Measurements from ENCODE around the gene FAM240A.

FAM240A gene

DNA sequence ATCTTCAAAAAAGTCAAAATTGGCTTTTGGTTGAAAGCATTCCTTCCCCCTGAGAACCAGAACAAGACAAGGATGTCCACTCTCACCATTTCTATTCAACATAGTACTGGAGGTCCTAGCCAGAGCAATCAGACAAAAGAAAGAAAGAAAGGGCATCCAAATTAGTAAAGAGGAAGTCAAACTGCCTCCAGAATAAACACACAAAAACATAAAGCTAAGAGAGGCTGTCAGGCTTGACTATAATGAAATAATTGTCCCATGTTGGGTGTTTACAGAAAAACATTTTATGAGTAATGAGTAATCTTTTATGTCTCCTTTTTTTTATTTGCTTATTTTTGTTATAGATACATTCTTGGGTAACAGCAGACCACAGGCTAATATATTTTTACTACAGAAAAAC is 18.3 kb upstream of the FAM240A start:
- H3K4me3 ChIP-seq (ENCODE audit: low read depth in 1 of 2, low read length in 2 of 2): no peak overlapping the region
- no peak overlapping the region for H3K27ac ChIP-seq (ENCODE audit: low read depth, low read length)
- H3K27me3 ChIP-seq (ENCODE audit: control insufficient read depth in 1 of 2, insufficient read depth in 2 of 2, low read length in 2 of 2): no peaks in the 10 kb centered on the region
- H3K9ac ChIP-seq (ENCODE audit: low read length): no peak overlapping the region
- H3K36me3 ChIP-seq (ENCODE audit: insufficient read depth, low read length): no peaks in the 10 kb centered on the region
- no peaks in the 10 kb centered on the region for H3K4me1 ChIP-seq (ENCODE audit: insufficient read depth, low read length)
- H3K9me3 ChIP-seq (ENCODE audit: low read length): no peaks in the 10 kb centered on the region

DNA sequence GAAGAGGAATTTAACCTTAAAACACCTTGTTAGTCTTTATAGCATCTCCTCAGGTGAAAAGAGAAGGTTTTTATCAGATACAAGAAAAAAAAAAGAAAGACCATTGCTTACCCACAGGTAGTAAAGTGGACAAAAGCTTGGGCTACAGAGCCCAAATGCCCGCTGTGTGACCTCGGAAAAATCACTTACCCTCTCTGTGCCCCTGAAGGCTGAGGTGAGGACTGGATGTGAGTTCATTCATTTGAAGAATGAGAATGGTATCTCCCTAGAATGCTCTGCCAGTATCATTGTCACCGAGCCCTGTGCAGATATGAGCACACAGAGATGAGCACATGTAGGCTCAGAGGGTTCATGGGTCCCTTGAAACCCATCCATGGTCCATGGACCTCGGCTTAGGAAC is 17.6 kb upstream of the FAM240A start:
- Histone ChIP-seq H3K9me3 (ENCODE audit: low read length) (no peaks in the 10 kb centered on the region), H3K4me1 (ENCODE audit: insufficient read depth, low read length) (no peaks in the 10 kb centered on the region), H3K9ac (ENCODE audit: low read length) (no peak overlapping the region), H3K27me3 (ENCODE audit: control insufficient read depth in 1 of 2, insufficient read depth in 2 of 2, low read length in 2 of 2) (no peaks in the 10 kb centered on the region), H3K4me3 (ENCODE audit: low read depth in 1 of 2, low read length in 2 of 2) (no peak overlapping the region), H3K36me3 (ENCODE audit: insufficient read depth, low read length) (no peaks in the 10 kb centered on the region), H3K27ac (ENCODE audit: low read depth, low read length) (no peak overlapping the region)

DNA sequence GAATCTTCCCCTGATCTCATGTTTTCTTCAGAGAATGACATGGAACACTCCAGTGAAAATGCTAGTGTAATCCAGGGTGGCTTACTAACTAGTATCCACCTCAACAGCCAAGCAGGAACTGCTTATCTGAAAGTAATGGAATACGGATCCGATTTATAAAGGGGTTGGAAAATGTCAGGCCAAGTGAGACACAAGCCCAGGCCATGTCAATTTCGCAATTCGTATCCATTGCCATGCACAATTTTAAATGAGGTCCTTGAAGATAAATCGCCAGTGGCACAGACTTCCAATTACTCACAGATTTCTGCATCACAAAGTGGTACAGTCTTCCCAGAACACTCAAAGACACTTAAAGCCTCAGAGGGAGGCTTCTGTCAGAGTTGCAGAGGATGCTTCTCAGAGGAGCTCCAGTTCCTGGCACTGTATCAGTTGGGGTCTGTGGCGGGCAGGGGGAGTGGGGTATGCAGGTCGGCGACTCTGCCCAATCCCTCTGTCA is 16.5 kb upstream of the FAM240A start:
- Histone ChIP-seq H3K9ac (ENCODE audit: low read length) (no peak overlapping the region), H3K27me3 (ENCODE audit: control insufficient read depth in 1 of 2, insufficient read depth in 2 of 2, low read length in 2 of 2) (no peaks in the 10 kb centered on the region), H3K4me1 (ENCODE audit: insufficient read depth, low read length) (no peaks in the 10 kb centered on the region), H3K9me3 (ENCODE audit: low read length) (no peaks in the 10 kb centered on the region), H3K4me3 (ENCODE audit: low read depth in 1 of 2, low read length in 2 of 2) (no peak overlapping the region), H3K36me3 (ENCODE audit: insufficient read depth, low read length) (no peaks in the 10 kb centered on the region), H3K27ac (ENCODE audit: low read depth, low read length) (no peak overlapping the region)

DNA sequence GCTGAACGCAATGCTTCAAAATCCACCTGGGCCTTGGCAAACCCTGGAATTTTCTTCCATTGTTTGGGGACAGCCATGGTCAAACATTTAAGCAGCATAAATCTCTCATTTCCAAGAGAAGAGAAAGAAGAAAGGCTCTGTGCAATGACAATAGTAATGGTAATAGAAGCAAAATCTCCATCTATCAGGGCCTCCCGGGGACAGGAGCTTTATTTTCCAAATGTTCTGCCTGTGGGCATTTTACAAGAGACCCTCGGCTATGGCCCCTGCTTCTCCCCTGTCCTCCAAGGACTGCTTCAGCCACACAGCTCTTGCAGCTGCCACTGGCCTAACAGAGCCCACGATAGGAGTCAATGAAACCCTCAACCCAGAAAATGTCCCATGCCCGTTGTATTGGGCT is 12.7 kb upstream of the FAM240A start:
- no peaks in the 10 kb centered on the region for H3K36me3 ChIP-seq (ENCODE audit: insufficient read depth, low read length)
- no peak overlapping the region for H3K9ac ChIP-seq (ENCODE audit: low read length)
- H3K9me3 ChIP-seq (ENCODE audit: low read length): no peaks in the 10 kb centered on the region
- H3K27me3 ChIP-seq (ENCODE audit: control insufficient read depth in 1 of 2, insufficient read depth in 2 of 2, low read length in 2 of 2): no peaks in the 10 kb centered on the region
- H3K27ac ChIP-seq (ENCODE audit: low read depth, low read length): no peak overlapping the region
- H3K4me3 ChIP-seq (ENCODE audit: low read depth in 1 of 2, low read length in 2 of 2): no peak overlapping the region
- H3K4me1 ChIP-seq (ENCODE audit: insufficient read depth, low read length): no peaks in the 10 kb centered on the region

DNA sequence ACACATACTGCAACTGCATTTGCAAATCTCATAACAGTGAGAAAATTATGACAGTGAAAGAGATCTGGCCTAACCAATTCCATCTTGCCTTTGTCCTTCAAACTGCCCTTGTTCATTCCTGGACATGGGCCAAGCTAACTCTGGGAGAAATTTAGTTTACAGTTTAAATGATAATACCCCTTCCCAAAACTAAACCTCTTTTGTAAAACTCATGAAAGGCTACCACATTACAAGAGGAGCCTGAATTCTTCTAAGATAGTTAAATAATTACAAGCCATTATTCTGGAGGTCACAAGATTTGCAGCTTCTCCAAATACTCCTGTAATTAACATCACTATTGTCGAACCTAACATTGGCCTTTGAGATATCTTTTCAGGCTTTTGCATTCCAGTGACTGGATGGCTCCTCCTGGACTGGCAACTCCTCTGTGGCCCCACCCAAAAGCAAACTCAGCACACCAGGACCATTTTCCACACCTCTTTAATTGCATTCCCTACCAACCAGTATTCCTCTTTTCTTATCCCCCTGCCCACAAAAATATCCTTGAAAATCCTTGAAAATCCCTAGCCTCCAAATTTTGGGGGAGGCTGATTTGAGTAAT is 8.8 kb upstream of the FAM240A start:
- Histone ChIP-seq H3K4me1 (ENCODE audit: insufficient read depth, low read length) (no peaks in the 10 kb centered on the region), H3K9me3 (ENCODE audit: low read length) (no peaks in the 10 kb centered on the region), H3K4me3 (ENCODE audit: low read depth in 1 of 2, low read length in 2 of 2) (no peak overlapping the region), H3K36me3 (ENCODE audit: insufficient read depth, low read length) (no peaks in the 10 kb centered on the region), H3K27ac (ENCODE audit: low read depth, low read length) (no peak overlapping the region), H3K27me3 (ENCODE audit: control insufficient read depth in 1 of 2, insufficient read depth in 2 of 2, low read length in 2 of 2) (no peaks in the 10 kb centered on the region), H3K9ac (ENCODE audit: low read length) (no peak overlapping the region)

DNA sequence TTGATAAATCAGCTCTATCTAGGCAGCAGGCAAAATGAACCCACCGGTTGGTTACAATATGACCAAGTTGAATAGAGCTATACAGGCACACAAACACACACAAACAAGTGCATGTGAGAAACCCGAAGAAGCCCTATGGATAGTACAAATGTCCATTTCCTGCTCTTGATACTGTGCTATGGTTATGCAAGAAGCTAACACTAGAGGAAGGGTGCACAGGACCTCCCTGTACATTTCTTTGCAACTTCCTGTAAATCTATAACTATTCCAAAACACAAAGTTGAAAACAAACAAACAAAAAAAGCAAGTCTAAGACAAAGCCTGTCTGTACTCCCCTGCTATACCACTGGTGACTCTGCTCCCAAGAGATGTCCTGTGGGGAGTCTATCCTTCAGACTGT is 8.2 kb upstream of the FAM240A start:
- Histone ChIP-seq H3K36me3 (ENCODE audit: insufficient read depth, low read length) (no peaks in the 10 kb centered on the region), H3K4me1 (ENCODE audit: insufficient read depth, low read length) (no peaks in the 10 kb centered on the region), H3K27me3 (ENCODE audit: control insufficient read depth in 1 of 2, insufficient read depth in 2 of 2, low read length in 2 of 2) (no peaks in the 10 kb centered on the region), H3K27ac (ENCODE audit: low read depth, low read length) (no peak overlapping the region), H3K9ac (ENCODE audit: low read length) (no peak overlapping the region), H3K4me3 (ENCODE audit: low read depth in 1 of 2, low read length in 2 of 2) (no peak overlapping the region), H3K9me3 (ENCODE audit: low read length) (no peaks in the 10 kb centered on the region)

DNA sequence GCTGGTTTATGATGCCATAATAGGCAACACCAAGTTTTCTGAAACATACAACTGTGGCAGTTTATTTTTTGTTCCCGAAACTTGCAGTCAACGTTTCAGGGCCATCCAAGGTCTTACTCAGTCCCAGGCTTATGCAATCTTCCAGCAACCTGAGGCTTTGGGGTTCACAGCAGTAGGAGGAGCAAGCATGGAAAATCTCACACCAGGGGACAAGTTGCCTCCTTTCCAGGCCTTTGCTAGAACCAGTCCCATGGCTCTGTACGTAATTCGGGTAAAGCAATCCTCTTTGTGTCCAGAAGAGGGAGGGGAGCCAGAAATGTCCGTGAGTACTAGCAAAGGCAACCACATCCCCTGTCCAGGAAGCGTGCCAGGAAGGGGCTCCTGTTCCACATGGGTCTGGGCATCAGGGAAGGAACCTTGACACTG is 4.7 kb upstream of the FAM240A start:
- no peak overlapping the region for H3K4me3 ChIP-seq (ENCODE audit: low read depth in 1 of 2, low read length in 2 of 2)
- H3K36me3 ChIP-seq (ENCODE audit: insufficient read depth, low read length): no peaks in the 10 kb centered on the region
- H3K9me3 ChIP-seq (ENCODE audit: low read length): no peaks in the 10 kb centered on the region
- no peak overlapping the region for H3K27ac ChIP-seq (ENCODE audit: low read depth, low read length)
- H3K9ac ChIP-seq (ENCODE audit: low read length): no peak overlapping the region
- H3K4me1 ChIP-seq (ENCODE audit: insufficient read depth, low read length): no peaks in the 10 kb centered on the region
- H3K27me3 ChIP-seq (ENCODE audit: control insufficient read depth in 1 of 2, insufficient read depth in 2 of 2, low read length in 2 of 2): no peaks in the 10 kb centered on the region

DNA sequence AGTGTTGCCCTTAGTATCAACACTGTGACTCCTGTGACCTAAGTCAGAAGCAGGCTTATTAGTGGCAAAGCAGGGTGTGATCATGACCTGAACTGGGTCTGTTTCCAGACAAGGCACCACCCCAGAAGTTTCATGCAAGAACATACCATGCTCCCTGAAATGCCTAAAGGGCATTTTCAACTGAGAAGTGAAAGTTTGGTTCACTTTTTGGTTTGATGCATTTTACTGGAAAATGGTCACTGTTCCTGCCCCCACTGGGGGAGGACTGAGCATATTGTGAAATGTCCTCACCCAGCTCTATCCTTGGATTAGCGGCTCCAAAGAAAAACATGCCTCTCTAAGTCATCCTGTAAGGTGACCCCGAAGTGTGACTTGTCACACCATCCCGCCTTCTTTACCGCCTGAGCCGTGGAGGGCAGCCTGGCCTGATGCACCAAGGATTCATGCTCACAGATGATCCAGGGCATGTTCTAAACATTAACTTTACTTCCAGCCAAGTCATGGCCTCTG is 3.1 kb upstream of the FAM240A start:
- no peaks in the 10 kb centered on the region for H3K9me3 ChIP-seq (ENCODE audit: low read length)
- H3K9ac ChIP-seq (ENCODE audit: low read length): no peak overlapping the region
- H3K4me1 ChIP-seq (ENCODE audit: insufficient read depth, low read length): no peaks in the 10 kb centered on the region
- H3K4me3 ChIP-seq (ENCODE audit: low read depth in 1 of 2, low read length in 2 of 2): no peak overlapping the region
- no peak overlapping the region for H3K27ac ChIP-seq (ENCODE audit: low read depth, low read length)
- H3K27me3 ChIP-seq (ENCODE audit: control insufficient read depth in 1 of 2, insufficient read depth in 2 of 2, low read length in 2 of 2): no peaks in the 10 kb centered on the region
- H3K36me3 ChIP-seq (ENCODE audit: insufficient read depth, low read length): no peaks in the 10 kb centered on the region

DNA sequence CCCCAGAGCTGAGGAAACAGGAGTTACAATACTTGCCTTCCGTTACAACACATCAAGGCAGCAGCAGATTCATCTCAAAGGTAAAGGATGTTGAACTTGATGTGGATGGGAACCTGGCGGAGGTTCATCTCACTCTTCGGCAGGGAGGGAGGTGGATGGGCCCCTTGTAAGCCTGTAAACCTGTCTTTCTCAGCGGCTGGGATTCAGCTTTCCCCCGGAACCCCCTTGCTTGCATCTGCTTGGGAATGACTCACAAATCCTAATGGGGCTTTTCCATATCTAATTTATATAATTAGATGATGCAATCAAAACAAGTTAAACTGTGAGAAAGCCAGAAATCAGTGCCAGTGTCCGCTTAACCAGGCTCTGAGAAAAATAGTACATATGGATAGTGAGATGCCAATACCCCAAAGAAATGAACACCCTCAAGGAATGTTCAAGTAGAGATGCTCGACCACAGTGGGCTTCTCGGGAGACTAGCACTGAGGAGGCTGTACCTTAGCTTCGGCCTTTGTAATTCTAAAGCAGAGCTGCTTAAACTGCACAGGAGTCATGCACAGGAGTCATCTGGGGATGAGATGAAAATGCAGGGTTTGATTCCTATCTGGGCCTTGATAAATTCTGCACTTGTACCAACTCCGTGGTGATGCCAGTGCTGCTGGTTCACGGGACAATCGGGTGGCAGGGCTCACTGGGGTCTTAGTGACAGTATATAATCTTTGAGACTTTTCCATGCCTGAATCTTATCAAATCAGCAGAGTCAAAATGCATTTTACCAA is 2.2 kb upstream of the FAM240A start:
- Histone ChIP-seq H3K9ac (ENCODE audit: low read length) (no peak overlapping the region), H3K4me3 (ENCODE audit: low read depth in 1 of 2, low read length in 2 of 2) (no peak overlapping the region), H3K4me1 (ENCODE audit: insufficient read depth, low read length) (no peaks in the 10 kb centered on the region), H3K9me3 (ENCODE audit: low read length) (no peaks in the 10 kb centered on the region), H3K27ac (ENCODE audit: low read depth, low read length) (no peak overlapping the region), H3K36me3 (ENCODE audit: insufficient read depth, low read length) (no peaks in the 10 kb centered on the region), H3K27me3 (ENCODE audit: control insufficient read depth in 1 of 2, insufficient read depth in 2 of 2, low read length in 2 of 2) (no peaks in the 10 kb centered on the region)

DNA sequence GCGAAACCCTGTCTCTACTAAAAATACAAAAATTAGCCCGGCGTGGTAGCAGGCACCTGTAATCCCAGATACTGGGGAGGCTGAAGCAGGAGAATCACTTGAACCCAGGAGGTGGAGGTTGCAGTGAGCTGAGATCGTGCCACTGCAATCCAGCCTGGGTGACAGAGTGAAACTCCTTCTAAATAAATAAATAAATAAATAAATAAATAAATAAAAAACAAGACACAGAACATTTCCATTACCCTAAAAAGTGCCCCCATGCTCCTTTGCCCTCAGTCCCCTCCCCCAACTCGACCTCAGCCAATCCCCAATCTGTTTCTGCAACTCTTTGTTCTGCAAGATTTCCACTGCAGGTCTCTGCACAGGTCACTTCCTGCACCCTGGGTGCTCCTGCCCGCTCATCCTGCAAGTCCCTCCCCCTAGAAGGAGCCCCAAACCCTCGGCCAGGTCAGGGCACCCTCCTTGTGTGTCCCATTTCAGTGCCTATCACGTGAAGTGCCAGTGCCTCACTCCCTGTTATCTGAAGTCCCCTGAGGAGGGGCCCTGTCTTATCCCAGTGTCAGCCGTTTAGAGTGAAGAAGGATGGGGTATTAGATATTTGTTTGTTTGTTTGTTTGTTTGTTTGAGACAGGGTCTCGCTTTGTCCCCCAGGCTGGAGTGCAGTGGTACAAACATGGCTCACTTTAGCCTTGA is 1.1 kb downstream of the FAM240A start:
- no peaks in the 10 kb centered on the region for H3K36me3 ChIP-seq (ENCODE audit: insufficient read depth, low read length)
- no peaks in the 10 kb centered on the region for H3K4me1 ChIP-seq (ENCODE audit: insufficient read depth, low read length)
- no peak overlapping the region for H3K9ac ChIP-seq (ENCODE audit: low read length)
- no peaks in the 10 kb centered on the region for H3K9me3 ChIP-seq (ENCODE audit: low read length)
- no peak overlapping the region for H3K27ac ChIP-seq (ENCODE audit: low read depth, low read length)
- no peaks in the 10 kb centered on the region for H3K27me3 ChIP-seq (ENCODE audit: control insufficient read depth in 1 of 2, insufficient read depth in 2 of 2, low read length in 2 of 2)
- H3K4me3 ChIP-seq (ENCODE audit: low read depth in 1 of 2, low read length in 2 of 2): no peak overlapping the region

DNA sequence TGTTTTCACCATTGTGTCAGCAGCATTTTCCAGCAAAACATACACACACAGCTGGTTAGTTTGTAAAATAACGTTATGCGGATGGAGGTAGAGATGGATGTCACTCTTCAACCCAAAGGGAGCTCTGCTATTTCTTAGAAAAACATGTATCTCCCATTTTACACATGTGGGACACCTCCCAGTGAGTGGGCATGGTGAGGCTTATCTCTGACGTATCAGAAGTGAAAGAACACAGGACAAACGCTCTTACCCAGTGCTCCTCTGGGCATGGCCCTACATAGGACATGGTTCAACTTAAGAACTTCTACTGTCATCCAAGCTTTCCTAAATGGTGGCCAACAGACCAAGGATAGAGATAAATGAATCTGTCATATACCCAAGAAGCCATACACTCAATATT is 2.1 kb downstream of the FAM240A start:
- Histone ChIP-seq H3K36me3 (ENCODE audit: insufficient read depth, low read length) (no peaks in the 10 kb centered on the region), H3K27ac (ENCODE audit: low read depth, low read length) (no peak overlapping the region), H3K4me1 (ENCODE audit: insufficient read depth, low read length) (no peaks in the 10 kb centered on the region), H3K9ac (ENCODE audit: low read length) (no peak overlapping the region), H3K9me3 (ENCODE audit: low read length) (no peaks in the 10 kb centered on the region), H3K4me3 (ENCODE audit: low read depth in 1 of 2, low read length in 2 of 2) (no peak overlapping the region), H3K27me3 (ENCODE audit: control insufficient read depth in 1 of 2, insufficient read depth in 2 of 2, low read length in 2 of 2) (no peaks in the 10 kb centered on the region)

Measured in muscle layer of colon (tissue), 2 donors.